Hepatocyte (in vitro differentiated cells): ENCODE measurements around the gene FAM227B.

Experiments
- EZH2 ChIP-seq: fragments of 200-600 bp; sonication (generic); IDR thresholded peaks from 2 replicates; pipeline ENCODE4 v1.6.1; 2016; ENCODE audit warnings: antibody characterized with exemption, mild to moderate bottlenecking, borderline replicate concordance
- TF ChIP-seq, protein P1 (sequence below): fragments of 200-600 bp; sonication (generic); IDR thresholded peaks from 2 replicates; pipeline ENCODE4 v1.5.1; 2016; ENCODE audit warnings: antibody characterized with exemption, mild to moderate bottlenecking; ENCODE audit not compliant: poor library complexity

- TF ChIP-seq, protein P1, sequence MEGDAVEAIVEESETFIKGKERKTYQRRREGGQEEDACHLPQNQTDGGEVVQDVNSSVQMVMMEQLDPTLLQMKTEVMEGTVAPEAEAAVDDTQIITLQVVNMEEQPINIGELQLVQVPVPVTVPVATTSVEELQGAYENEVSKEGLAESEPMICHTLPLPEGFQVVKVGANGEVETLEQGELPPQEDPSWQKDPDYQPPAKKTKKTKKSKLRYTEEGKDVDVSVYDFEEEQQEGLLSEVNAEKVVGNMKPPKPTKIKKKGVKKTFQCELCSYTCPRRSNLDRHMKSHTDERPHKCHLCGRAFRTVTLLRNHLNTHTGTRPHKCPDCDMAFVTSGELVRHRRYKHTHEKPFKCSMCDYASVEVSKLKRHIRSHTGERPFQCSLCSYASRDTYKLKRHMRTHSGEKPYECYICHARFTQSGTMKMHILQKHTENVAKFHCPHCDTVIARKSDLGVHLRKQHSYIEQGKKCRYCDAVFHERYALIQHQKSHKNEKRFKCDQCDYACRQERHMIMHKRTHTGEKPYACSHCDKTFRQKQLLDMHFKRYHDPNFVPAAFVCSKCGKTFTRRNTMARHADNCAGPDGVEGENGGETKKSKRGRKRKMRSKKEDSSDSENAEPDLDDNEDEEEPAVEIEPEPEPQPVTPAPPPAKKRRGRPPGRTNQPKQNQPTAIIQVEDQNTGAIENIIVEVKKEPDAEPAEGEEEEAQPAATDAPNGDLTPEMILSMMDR: no peak
- TF ChIP-seq EZH2: no peak
Measured at GRCh38 chr15:49279521-49280456, 340.8 kb downstream of the FAM227B start.
